ENCODE data around the gene TACC2.

TACC2 gene

GRCh38 chr10:122142641-122143237, 153.8 kb downstream of the TACC2 start:
- H3K4me1 ChIP-seq (ENCODE audit: control insufficient read depth in 1 of 2, insufficient read depth in 2 of 2, low read length in 2 of 2): peaks cover 0 to 63% of the 10 kb centered on the region in 2 donors
- no peaks in the 10 kb centered on the region for H3K27me3 ChIP-seq (ENCODE audit: low read depth, low read length)
- H3K27ac ChIP-seq (ENCODE audit: low read length): peak overlapping the region; percentile 31
- H3K9me3 ChIP-seq (ENCODE audit: control insufficient read depth in 1 of 2, low read length in 2 of 2): peaks cover 0 to 5% of the 10 kb centered on the region in 2 donors
- H3K4me3 ChIP-seq (ENCODE audit: low read depth in 1 of 2, low read length in 2 of 2): no peak overlapping the region
- peaks cover 0 to 8% of the 10 kb centered on the region in 2 donors for H3K36me3 ChIP-seq (ENCODE audit: control insufficient read depth in 1 of 2, insufficient read depth in 2 of 2, low read length in 2 of 2)

DNA sequence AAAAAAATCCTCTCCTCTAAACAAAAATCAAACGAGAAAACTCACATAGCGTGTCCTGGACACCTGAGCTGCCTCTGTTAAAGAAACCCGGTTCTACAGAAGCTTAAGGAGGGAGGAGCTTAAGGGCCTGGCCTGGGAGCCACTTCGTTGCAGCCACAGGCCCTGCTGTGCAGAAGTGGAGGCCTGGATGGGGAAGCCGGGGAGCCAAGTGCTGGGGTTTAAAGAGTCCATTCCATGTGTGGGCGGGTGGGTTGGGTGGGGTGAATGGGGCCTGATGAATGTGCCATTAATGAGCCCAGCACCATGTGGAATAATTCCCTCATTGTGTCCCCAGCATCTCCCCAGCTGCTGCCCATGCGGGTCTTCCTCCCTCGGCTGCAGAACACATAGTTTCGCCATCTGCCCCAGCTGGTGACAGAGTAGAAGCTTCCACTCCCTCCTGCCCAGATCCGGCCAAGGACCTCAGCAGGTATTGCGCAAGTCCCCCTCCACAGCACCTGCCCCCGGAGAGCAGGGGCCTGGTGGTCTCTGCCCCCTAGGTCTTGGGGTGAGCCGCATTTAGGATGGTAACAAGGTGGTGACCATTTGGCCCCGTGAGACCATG, 154.4 kb downstream of the TACC2 start:
- Histone ChIP-seq H3K4me1 (ENCODE audit: control insufficient read depth in 1 of 2, insufficient read depth in 2 of 2, low read length in 2 of 2) (peaks cover 0 to 69% of the 10 kb centered on the region in 2 donors), H3K27ac (ENCODE audit: low read length) (no peak overlapping the region), H3K36me3 (ENCODE audit: control insufficient read depth in 1 of 2, insufficient read depth in 2 of 2, low read length in 2 of 2) (peaks cover 0 to 8% of the 10 kb centered on the region in 2 donors), H3K4me3 (ENCODE audit: low read depth in 1 of 2, low read length in 2 of 2) (no peak overlapping the region), H3K27me3 (ENCODE audit: low read depth, low read length) (no peaks in the 10 kb centered on the region), H3K9me3 (ENCODE audit: control insufficient read depth in 1 of 2, low read length in 2 of 2) (peaks cover 0 to 5% of the 10 kb centered on the region in 2 donors)

GRCh38 chr10:122144199-122144598, 155.2 kb downstream of the TACC2 start:
- Histone ChIP-seq H3K27ac (ENCODE audit: low read length) (no peak overlapping the region), H3K27me3 (ENCODE audit: low read depth, low read length) (no peaks in the 10 kb centered on the region), H3K36me3 (ENCODE audit: control insufficient read depth in 1 of 2, insufficient read depth in 2 of 2, low read length in 2 of 2) (peaks cover 0 to 8% of the 10 kb centered on the region in 2 donors), H3K4me3 (ENCODE audit: low read depth in 1 of 2, low read length in 2 of 2) (no peak overlapping the region), H3K4me1 (ENCODE audit: control insufficient read depth in 1 of 2, insufficient read depth in 2 of 2, low read length in 2 of 2) (peaks cover 5 to 70% of the 10 kb centered on the region in 2 donors), H3K9me3 (ENCODE audit: control insufficient read depth in 1 of 2, low read length in 2 of 2) (peaks cover 0 to 5% of the 10 kb centered on the region in 2 donors)

- H3K27ac ChIP-seq (ENCODE audit: low read length): no peak overlapping the region
- H3K9me3 ChIP-seq (ENCODE audit: control insufficient read depth in 1 of 2, low read length in 2 of 2): peaks cover 0 to 5% of the 10 kb centered on the region in 2 donors
- no peak overlapping the region for H3K4me3 ChIP-seq (ENCODE audit: low read depth in 1 of 2, low read length in 2 of 2)
- H3K36me3 ChIP-seq (ENCODE audit: control insufficient read depth in 1 of 2, insufficient read depth in 2 of 2, low read length in 2 of 2): peaks cover 0 to 8% of the 10 kb centered on the region in 2 donors
- no peaks in the 10 kb centered on the region for H3K27me3 ChIP-seq (ENCODE audit: low read depth, low read length)
- peaks cover 5 to 69% of the 10 kb centered on the region in 2 donors for H3K4me1 ChIP-seq (ENCODE audit: control insufficient read depth in 1 of 2, insufficient read depth in 2 of 2, low read length in 2 of 2)
These were observed 156.2 kb downstream of the TACC2 start for GRCh38 chr10:122145113-122145512.

GRCh38 chr10:122147663-122148062, 158.7 kb downstream of the TACC2 start:
- H3K9me3 ChIP-seq (ENCODE audit: control insufficient read depth in 1 of 2, low read length in 2 of 2): peaks cover 0 to 5% of the 10 kb centered on the region in 2 donors
- H3K27ac ChIP-seq (ENCODE audit: low read length): no peak overlapping the region
- peaks cover 0 to 8% of the 10 kb centered on the region in 2 donors for H3K36me3 ChIP-seq (ENCODE audit: control insufficient read depth in 1 of 2, insufficient read depth in 2 of 2, low read length in 2 of 2)
- H3K4me1 ChIP-seq (ENCODE audit: control insufficient read depth in 1 of 2, insufficient read depth in 2 of 2, low read length in 2 of 2): peaks cover 5 to 54% of the 10 kb centered on the region in 2 donors
- no peaks in the 10 kb centered on the region for H3K27me3 ChIP-seq (ENCODE audit: low read depth, low read length)
- no peak overlapping the region for H3K4me3 ChIP-seq (ENCODE audit: low read depth in 1 of 2, low read length in 2 of 2)

GRCh38 chr10:122148876-122149560, 160.1 kb downstream of the TACC2 start:
- Histone ChIP-seq H3K4me3 (ENCODE audit: low read depth in 1 of 2, low read length in 2 of 2) (peak overlapping the region in 1 of 2 donors; percentile 0), H3K27me3 (ENCODE audit: low read depth, low read length) (no peaks in the 10 kb centered on the region), H3K4me1 (ENCODE audit: control insufficient read depth in 1 of 2, insufficient read depth in 2 of 2, low read length in 2 of 2) (peaks cover 5 to 59% of the 10 kb centered on the region in 2 donors), H3K9me3 (ENCODE audit: control insufficient read depth in 1 of 2, low read length in 2 of 2) (peaks cover 0 to 5% of the 10 kb centered on the region in 2 donors), H3K27ac (ENCODE audit: low read length) (peak overlapping the region; percentile 90), H3K36me3 (ENCODE audit: control insufficient read depth in 1 of 2, insufficient read depth in 2 of 2, low read length in 2 of 2) (peaks cover 0 to 8% of the 10 kb centered on the region in 2 donors)

- Histone ChIP-seq H3K27me3 (ENCODE audit: low read depth, low read length) (no peaks in the 10 kb centered on the region), H3K4me1 (ENCODE audit: control insufficient read depth in 1 of 2, insufficient read depth in 2 of 2, low read length in 2 of 2) (peaks cover 5 to 58% of the 10 kb centered on the region in 2 donors), H3K4me3 (ENCODE audit: low read depth in 1 of 2, low read length in 2 of 2) (peak overlapping the region in 1 of 2 donors; percentile 36), H3K9me3 (ENCODE audit: control insufficient read depth in 1 of 2, low read length in 2 of 2) (peaks cover 0 to 5% of the 10 kb centered on the region in 2 donors), H3K36me3 (ENCODE audit: control insufficient read depth in 1 of 2, insufficient read depth in 2 of 2, low read length in 2 of 2) (peaks cover 0 to 5% of the 10 kb centered on the region in 2 donors), H3K27ac (ENCODE audit: low read length) (peak overlapping the region; percentile 42)
These were observed 160.9 kb downstream of the TACC2 start for GRCh38 chr10:122149561-122150505.

GRCh38 chr10:122151121-122151694, 162.2 kb downstream of the TACC2 start:
- no peaks in the 10 kb centered on the region for H3K9me3 ChIP-seq (ENCODE audit: control insufficient read depth in 1 of 2, low read length in 2 of 2)
- no peak overlapping the region for H3K4me3 ChIP-seq (ENCODE audit: low read depth in 1 of 2, low read length in 2 of 2)
- H3K27me3 ChIP-seq (ENCODE audit: low read depth, low read length): no peaks in the 10 kb centered on the region
- H3K4me1 ChIP-seq (ENCODE audit: control insufficient read depth in 1 of 2, insufficient read depth in 2 of 2, low read length in 2 of 2): peaks cover 5 to 65% of the 10 kb centered on the region in 2 donors
- H3K27ac ChIP-seq (ENCODE audit: low read length): no peak overlapping the region
- no peaks in the 10 kb centered on the region for H3K36me3 ChIP-seq (ENCODE audit: control insufficient read depth in 1 of 2, insufficient read depth in 2 of 2, low read length in 2 of 2)

- Histone ChIP-seq H3K4me1 (ENCODE audit: control insufficient read depth in 1 of 2, insufficient read depth in 2 of 2, low read length in 2 of 2) (peaks cover 5 to 62% of the 10 kb centered on the region in 2 donors), H3K4me3 (ENCODE audit: low read depth in 1 of 2, low read length in 2 of 2) (no peak overlapping the region), H3K36me3 (ENCODE audit: control insufficient read depth in 1 of 2, insufficient read depth in 2 of 2, low read length in 2 of 2) (no peaks in the 10 kb centered on the region), H3K9me3 (ENCODE audit: control insufficient read depth in 1 of 2, low read length in 2 of 2) (no peaks in the 10 kb centered on the region), H3K27me3 (ENCODE audit: low read depth, low read length) (no peaks in the 10 kb centered on the region), H3K27ac (ENCODE audit: low read length) (no peak overlapping the region)
These were observed 163.6 kb downstream of the TACC2 start for GRCh38 chr10:122152544-122152943.

DNA sequence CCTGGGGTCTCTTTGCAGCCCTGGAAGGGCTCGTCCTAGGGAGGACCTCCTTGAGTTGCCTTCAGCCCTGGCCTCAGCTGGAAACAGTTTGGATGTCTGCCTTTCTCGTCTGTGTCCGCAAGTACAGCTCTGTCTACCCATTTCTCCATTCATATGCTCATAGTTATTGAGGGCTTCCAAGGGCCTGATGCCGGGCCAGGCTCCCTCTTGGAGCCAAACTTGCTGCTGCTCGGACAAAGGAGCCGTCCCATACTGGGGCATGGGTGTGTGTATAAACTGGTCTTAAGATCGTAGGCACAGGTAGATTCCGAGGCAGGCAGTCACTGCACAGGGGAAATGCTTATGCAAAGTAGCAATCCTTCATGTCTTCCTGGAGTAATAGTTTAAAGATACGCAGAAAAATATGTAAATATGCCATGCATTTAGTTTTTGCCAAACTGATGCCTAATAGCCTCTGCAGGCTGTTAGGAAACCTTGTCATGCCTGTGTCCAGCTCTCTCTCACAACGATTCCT, 165.1 kb downstream of the TACC2 start:
- Histone ChIP-seq H3K27me3 (ENCODE audit: low read depth, low read length) (no peaks in the 10 kb centered on the region), H3K9me3 (ENCODE audit: control insufficient read depth in 1 of 2, low read length in 2 of 2) (no peaks in the 10 kb centered on the region), H3K4me1 (ENCODE audit: control insufficient read depth in 1 of 2, insufficient read depth in 2 of 2, low read length in 2 of 2) (peaks cover 0 to 51% of the 10 kb centered on the region in 2 donors), H3K27ac (ENCODE audit: low read length) (no peak overlapping the region), H3K4me3 (ENCODE audit: low read depth in 1 of 2, low read length in 2 of 2) (no peak overlapping the region), H3K36me3 (ENCODE audit: control insufficient read depth in 1 of 2, insufficient read depth in 2 of 2, low read length in 2 of 2) (no peaks in the 10 kb centered on the region)
